ENCODE measurements around the gene SLC25A53.

- no peak for TF ChIP-seq CTCF (IDR thresholded peaks at IDR 0.05 in 4 of 5, conservative IDR thresholded peaks at IDR 0.05 in 1 of 5)
- TF ChIP-seq POLR2A (IDR thresholded peaks at IDR 0.05): no peak
Measured at GRCh38 chrX:104137496-104137895, 19.3 kb downstream of the SLC25A53 start.

All from gastrocnemius medialis (tissue), 4 donors.